Ishikawa (cell line): ENCODE data around the gene DTD2.

Experiments used
- CEBPB ChIP-seq: IDR thresholded peaks from 2 replicates; pipeline ENCODE4 v1.6.1; 2012
- CREB1 ChIP-seq: IDR thresholded peaks from 2 replicates; pipeline ENCODE4 v1.6.1; 2012; ENCODE audit warnings: low read depth
- EGR1 ChIP-seq: IDR thresholded peaks from 2 replicates; pipeline ENCODE4 v1.6.1; 2012
- EP300 ChIP-seq: IDR thresholded peaks from 2 replicates; pipeline ENCODE4 v1.6.1; 2012; ENCODE audit warnings: borderline replicate concordance
- FOXM1 ChIP-seq: IDR thresholded peaks from 2 replicates; pipeline ENCODE4 v1.6.1; 2012; ENCODE audit warnings: low read depth, borderline replicate concordance
- MAX ChIP-seq: IDR thresholded peaks from 2 replicates; pipeline ENCODE4 v1.6.1; 2012
- NFIC ChIP-seq: IDR thresholded peaks from 2 replicates; pipeline ENCODE4 v1.6.1; 2012
- RAD21 ChIP-seq: IDR thresholded peaks from 2 replicates; pipeline ENCODE4 v1.6.1; 2012; ENCODE audit warnings: low read depth
- REST ChIP-seq: IDR thresholded peaks from 2 replicates; pipeline ENCODE4 v1.6.1; 2012; ENCODE audit warnings: low read depth, mild to moderate bottlenecking
- TAF1 ChIP-seq: IDR thresholded peaks from 2 replicates; pipeline ENCODE4 v1.6.1; 2012; ENCODE audit warnings: low read depth, mild to moderate bottlenecking
- TCF12 ChIP-seq: IDR thresholded peaks from 2 replicates; pipeline ENCODE4 v1.6.1; 2012; ENCODE audit warnings: low read depth
- TEAD4 ChIP-seq: IDR thresholded peaks from 2 replicates; pipeline ENCODE4 v1.6.1; 2012
- USF1 ChIP-seq: IDR thresholded peaks from 2 replicates; pipeline ENCODE4 v1.6.1; 2012
- YY1 ChIP-seq: IDR thresholded peaks from 2 replicates; pipeline ENCODE4 v1.6.1; 2012; ENCODE audit warnings: low read depth
- ZBTB7A ChIP-seq: IDR thresholded peaks from 2 replicates; pipeline ENCODE4 v1.6.1; 2012; ENCODE audit warnings: low read depth

Gene DTD2

GRCh38 chr14:31421200-31421599 is 36.1 kb downstream of the DTD2 start:
- TF ChIP-seq REST (no peak), CREB1 (no peak), MAX (no peak), FOXM1 (no peak), NFIC (no peak)

- TF ChIP-seq RAD21 (peak; percentile 0; the same call in 1 of the 2 replicates), EP300 (no peak), CEBPB (no peak), ZBTB7A (no peak), YY1 (peak; percentile 86), MAX (peak; percentile 49; the same call in 1 of the 2 replicates), TAF1 (peak; percentile 93), CREB1 (no peak; the same call in 1 of the 2 replicates), TCF12 (no peak; the same call in 1 of the 2 replicates), NFIC (0 out of 2 replicates have a peak, but pooled peaks have one; percentile 12), EGR1 (peak; percentile 49; the same call in 1 of the 2 replicates), USF1 (peak; percentile 20; the same call in 1 of the 2 replicates), REST (no peak), FOXM1 (no peak; the same call in 1 of the 2 replicates), TEAD4 (peak; percentile 56)
Observed at GRCh38 chr14:31420319-31421111, 36.8 kb downstream of the DTD2 start, which contains the start of gene HEATR5A. TSS of gene HEATR5A (minus strand) at chr14:31420550. CDS start at chr14:31402975, 17,575 bp downstream.

- TF ChIP-seq EP300: no peak
- no peak for TF ChIP-seq CREB1
- no peak for TF ChIP-seq CEBPB
- TF ChIP-seq MAX: 0 out of 2 replicates have a peak, but pooled peaks have one; percentile 30
Observed at GRCh38 chr14:31419967-31420318, 37.4 kb downstream of the DTD2 start.

- TF ChIP-seq EP300: no peak
- no peak for TF ChIP-seq CREB1
- no peak for TF ChIP-seq RAD21
- TF ChIP-seq USF1: no peak
- TF ChIP-seq TCF12: no peak
- 0 out of 2 replicates have a peak, but pooled peaks have one; percentile 4 for TF ChIP-seq ZBTB7A
Observed at GRCh38 chr14:31419179-31419966, 37.9 kb downstream of the DTD2 start.

GRCh38 chr14:31418440-31418839 is 38.9 kb downstream of the DTD2 start:
- TF ChIP-seq EGR1: no peak
- TF ChIP-seq MAX: no peak
- TF ChIP-seq YY1: no peak
- no peak for TF ChIP-seq TAF1
- TF ChIP-seq EP300: no peak
- TF ChIP-seq USF1: no peak
- no peak for TF ChIP-seq RAD21
- TF ChIP-seq NFIC: no peak
- no peak for TF ChIP-seq ZBTB7A
- TF ChIP-seq CEBPB: no peak
- TF ChIP-seq CREB1: no peak
